HG02642 (cell line): ENCODE data around the gene ACSL6.

Experiments
- ATAC-seq: cut with Tn5 transposase; IDR thresholded peaks from one replicate; pipeline ENCODE4 v1.9.1; 2021; ENCODE audit warnings: mild to moderate bottlenecking; ENCODE audit not compliant: unreplicated experiment, poor library complexity

The ACSL6 gene

DNA sequence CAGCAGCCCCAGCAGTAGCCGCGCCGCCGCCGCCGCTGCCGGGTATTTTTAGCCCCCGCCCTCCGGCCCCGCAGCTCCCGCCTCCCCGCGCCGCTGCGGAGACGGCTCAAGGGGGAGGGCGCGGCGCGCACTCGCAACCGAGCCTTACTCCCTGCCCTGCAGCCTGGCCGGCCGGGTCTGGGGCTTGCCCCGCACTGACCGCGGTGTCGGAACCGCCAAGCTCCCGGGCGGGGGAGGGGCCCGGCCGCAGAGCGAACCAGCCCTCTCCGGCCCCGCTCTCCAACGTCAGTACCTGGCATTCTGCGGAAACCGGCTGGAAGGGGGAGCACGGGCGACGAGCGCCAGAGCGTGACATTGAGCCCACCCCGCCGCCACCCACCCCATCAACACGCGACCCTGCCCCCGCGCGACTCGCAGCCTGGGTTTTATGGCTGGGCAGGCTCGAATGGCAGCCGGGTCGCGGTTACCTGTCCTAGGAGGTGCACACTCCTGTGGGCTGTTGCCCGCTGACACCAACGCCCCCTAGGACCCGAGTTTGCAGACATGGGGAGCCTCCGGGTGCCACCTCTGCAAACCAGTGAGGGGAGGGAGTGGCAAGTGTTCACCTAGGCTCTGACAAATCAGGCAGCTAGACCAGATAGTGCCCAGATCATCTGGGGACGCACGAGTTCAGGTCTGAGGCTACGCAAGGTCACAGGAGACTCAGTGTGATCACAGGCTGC lies at the start of gene ACSL6:
Gene ACSL6, minus strand, starts transcription at position 37 of the 722 bp plus-strand sequence. CDS start 105 bp downstream, outside the sequence.
- no peak for ATAC-seq

DNA sequence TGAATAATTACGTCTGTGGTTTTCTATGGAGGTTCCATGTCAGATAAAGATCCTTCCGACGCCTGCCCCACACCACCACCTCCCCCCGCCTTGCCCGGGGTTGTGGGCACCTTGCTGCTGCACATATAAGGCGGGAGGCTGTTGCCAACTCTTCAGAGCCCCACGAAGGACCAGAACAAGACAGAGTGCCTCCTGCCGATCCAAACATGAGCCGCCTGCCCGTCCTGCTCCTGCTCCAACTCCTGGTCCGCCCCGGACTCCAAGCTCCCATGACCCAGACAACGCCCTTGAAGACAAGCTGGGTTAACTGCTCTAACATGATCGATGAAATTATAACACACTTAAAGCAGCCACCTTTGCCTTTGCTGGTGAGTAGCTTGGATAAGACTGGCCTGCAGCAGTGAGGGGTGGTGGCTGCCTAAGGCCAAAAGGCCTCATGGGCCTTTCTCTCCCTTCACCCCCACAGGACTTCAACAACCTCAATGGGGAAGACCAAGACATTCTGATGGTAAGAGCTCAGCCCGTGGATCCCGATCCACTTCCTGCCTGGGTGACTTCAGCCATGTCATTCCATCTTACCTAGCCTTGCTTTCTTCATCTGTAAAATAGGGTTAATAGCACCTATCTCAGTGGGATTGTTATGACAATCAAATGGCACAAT lies 49.2 kb upstream of the ACSL6 start, which contains the start of gene IL3:
Gene IL3, plus strand, starts transcription at position 155 of the 661 bp plus-strand sequence. Its CDS starts 52 bp downstream, at position 207.
- no peak for ATAC-seq

DNA sequence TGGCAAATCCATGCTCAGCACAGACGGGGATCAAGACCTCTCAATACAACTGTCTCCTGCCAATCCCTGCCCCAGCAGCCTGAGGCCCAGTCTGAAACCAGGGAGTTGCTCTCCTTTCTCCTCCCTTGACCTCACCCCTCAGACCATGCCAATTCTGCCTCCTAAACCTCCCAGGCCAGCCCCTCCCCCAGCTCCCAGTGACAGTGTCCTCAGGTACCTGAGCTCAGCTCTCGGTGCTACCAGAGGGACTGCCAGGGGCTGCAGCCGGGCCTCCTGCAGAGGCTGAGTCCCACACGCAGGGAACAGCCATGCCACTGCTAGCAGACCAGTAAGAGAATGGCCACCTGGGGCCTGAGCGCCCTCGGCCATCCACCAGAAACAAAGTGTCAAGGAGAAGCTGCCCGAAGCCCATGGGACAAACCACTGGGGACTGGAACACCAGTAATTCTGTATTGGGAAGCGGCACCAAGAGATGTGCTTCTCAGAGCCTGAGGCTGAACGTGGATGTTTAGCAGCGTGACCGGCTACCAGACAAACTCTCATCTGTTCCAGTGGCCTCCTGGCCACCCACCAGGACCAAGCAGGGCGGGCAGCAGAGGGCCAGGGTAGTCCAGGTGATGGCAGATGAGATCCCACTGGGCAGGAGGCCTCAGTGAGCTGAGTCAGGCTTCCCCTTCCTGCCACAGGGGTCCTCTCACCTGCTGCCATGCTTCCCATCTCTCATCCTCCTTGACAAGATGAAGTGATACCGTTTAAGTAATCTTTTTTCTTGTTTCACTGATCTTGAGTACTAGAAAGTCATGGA lies 48.4 kb upstream of the ACSL6 start:
- no peak for ATAC-seq

- no peak for ATAC-seq
Measured at GRCh38 chr5:132059043-132059695, 47.7 kb upstream of the ACSL6 start.

GRCh38 chr5:132058646-132059042 lies 47.2 kb upstream of the ACSL6 start:
- ATAC-seq, result no peak

DNA sequence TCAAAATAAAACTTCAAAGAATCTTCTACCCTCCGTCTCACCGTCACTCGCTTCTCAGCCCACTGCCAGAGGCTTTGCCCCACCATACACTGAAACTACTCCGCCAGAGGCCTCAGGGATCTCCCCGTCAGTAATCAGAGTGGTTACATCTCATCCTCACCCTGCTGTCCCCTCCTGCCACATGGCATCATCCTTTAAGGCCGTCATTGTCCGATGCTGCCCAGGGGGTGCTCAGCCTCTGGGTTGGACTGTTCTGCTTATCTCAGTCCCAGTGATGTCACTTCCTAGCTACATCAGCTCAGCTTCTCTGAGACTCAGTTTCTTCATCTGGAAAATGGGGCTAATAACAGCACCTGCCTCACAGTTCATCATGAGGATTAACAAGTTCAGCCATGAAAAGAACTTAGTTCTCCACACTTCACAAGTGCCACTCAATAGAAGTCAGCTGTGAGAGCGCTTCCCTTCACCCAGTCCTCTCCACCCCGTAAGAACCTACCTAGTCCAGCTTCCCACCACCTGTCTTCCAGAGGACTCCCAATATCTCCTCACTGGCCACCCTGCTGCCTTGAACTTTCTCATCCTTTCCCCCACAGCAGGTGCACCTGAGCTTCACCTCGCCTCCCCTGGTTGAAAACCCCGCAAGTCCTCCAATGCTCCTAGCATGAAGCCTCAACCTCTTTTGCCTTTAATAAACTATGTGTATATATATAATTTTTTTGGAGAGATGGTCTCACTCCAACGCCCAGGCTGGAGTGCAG lies 46.2 kb upstream of the ACSL6 start:
- no peak for ATAC-seq

GRCh38 chr5:132056610-132057497 lies 45.4 kb upstream of the ACSL6 start:
- ATAC-seq, result no peak

DNA sequence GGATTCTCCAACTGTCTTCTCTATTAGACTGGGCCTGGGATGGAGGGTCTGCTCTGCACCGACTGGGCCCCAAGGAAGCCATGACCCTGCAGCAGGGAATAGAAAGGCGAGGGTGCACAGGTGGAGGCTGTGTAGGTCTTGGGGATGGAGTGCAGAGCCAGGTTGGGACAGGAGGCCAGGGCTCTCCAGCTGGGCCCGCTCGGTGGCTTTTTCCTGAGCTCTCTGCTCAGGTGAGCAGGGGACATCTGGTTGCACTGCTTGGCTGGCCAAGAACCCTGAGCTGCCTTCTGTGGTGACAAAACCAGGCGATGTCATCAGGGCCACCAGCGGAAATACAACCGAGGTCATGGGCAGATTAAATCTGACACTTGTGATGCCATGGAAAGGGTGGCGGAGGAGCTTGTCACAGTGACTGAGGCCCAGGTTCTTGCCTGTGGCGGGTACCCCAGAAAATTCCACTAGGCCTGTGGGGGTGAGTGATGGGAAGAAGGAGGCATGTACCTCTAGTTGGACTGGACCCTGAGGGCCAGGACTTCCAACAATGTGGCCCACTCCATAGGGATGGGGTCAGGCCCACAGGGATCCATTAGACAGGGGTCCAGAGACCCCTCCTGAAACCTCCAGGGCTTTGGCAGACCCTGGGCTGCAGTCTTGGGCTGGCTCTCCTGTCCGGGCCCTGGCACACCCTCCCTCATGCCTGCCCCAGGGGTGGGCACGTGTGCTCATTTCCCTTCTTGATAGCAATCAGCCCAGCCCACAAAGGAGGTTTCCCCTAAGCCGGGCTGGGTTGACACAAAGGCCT lies 44.6 kb upstream of the ACSL6 start:
- no peak for ATAC-seq

GRCh38 chr5:132055441-132055807 lies 44.0 kb upstream of the ACSL6 start:
- no peak for ATAC-seq

DNA sequence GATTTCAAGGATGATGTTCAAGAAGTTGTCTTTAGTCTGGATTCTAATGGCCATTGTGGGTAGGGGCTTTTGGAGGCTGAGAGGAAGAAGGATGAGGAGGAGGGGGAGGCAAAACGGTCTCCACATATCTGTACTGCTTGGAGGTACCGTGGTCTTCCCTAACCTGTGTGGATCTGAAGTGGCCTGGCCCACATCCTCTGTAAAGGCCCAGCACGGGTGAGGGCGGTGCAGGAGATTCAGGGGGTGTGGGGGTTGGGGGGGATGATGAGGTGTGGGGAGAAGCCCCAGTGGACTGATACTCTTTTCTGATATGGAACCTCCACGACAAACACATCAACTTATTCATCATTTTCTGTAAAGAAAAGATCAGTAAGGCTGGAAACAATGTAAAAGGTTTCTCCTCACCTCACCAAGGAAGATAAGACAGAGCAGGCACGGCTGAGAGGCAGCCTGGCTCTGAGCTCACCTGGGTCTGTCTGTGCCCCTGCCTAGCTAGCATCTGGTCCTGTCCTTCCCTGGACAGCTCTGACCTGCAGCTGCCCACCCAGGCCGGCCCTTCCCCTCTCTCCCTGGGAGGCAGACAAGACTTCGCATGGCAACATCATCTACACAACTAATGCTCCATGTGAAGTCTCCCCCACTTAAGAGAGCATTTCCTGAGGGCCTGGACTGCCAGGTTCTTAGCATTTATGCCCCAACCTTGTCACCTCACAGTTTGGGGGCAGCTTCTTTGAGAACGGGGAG lies 43.4 kb upstream of the ACSL6 start:
- ATAC-seq, result no peak

DNA sequence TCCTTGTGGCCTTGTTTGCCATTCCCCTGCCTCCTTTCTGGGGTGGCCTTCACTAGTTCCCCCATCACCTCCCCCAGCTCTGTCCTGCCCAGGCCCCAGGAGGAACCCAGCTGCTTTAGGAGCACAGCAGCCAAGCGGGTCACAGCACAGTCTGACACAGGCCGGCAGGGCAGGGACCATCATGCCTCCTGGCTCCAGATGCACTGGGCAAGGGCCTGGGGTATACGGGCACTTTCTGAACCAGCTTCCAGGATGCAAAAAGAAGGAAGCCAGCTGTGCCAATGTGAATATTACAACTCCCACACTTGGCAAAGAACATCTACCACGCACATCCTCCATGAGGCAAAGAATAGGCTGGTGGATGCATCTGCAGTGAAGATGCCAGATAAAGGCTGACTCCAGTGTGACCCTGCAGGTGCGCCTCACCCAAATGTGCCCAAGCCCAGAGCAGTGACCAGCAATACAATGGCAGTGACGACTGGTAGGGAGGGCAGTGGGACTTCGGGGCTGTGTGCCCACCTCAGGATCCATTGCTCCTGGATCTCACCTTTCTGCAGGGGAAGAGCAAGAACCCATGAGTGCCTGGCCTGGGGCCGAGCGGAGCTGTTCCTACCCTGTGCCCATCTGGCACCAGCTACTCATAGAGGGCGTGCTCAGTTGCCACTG lies 42.7 kb upstream of the ACSL6 start:
- ATAC-seq, result no peak

- ATAC-seq, result no peak
Measured at GRCh38 chr5:132053483-132053882, 42.0 kb upstream of the ACSL6 start.

GRCh38 chr5:132052520-132052919 lies 41.1 kb upstream of the ACSL6 start:
- ATAC-seq, result no peak

DNA sequence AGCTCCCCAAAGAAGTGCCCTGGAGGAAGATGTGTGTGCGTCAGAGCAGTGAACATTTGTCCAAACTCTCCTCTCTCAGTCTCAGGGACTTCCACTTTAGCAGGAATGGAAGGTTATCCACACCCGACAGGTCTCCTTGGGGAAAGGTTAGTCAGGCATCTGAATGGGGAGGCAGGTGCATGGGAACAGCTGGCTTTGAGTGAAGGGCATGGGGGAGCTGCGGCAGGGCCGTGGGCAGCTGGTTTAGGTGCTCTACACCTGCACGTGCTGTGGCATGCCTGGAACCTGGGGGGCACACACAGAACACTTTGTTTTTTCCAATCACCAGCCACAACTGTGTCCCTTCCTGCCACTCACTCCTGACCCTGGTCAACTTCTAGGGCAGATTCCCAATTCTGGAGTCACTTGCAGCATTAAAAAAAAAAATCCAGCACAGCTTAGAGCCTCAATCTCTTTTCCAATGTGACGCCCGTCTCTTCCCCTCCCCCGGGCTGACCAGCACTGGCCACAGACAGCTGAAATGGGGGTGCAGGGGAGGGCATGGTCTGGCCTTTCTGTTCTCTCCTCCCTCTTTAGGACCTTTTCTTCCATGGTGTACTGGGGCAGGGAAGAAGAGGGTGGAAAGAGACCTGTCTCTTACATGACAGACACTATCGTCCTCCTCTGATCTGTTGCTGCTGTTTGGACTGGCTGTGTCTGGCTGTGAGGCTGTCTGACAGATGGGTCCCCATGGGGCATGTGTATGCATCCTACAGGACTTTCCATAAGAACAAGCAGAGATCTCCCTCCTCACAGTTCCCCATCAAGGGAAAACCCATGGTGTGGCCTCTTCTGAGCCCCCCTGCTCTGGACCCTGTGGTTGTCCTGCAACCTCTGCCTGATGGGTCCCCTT lies 39.4 kb upstream of the ACSL6 start:
- no peak for ATAC-seq

- ATAC-seq, result no peak
Measured at GRCh38 chr5:132050136-132050535, 38.7 kb upstream of the ACSL6 start.

- ATAC-seq, result no peak
Measured at GRCh38 chr5:132049559-132049958, 38.1 kb upstream of the ACSL6 start.
